ENCODE results near the gene PPOX. TPM values are rescaled to one million over a fixed set of nuclear protein-coding genes. Genes with fewer than 3 reads are reported as not detected.

Gene PPOX
- total RNA-seq, 1 experiment from 2014 or later: 24.2 TPM

DNA sequence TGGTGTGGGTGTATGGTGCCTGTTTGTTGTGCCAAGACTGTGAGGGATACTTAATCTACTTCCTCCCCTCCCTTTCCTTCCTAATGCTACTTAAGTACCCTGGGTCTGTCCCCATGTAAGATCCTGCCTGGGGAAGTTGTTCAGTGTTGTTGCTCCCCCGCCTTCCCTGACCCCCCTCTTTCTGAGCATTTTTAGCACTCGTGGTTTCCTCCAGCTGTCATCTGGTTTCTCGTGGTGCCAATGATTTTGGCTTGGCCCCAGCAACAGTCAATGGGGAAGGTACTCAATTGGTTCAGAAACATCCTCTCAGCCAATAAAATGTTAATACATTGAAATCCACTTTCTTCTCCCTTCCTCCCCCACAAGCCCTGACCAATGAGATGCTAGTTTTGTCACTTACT, 19.1 kb downstream of the PPOX start (continued):
- TF ChIP-seq, protein P1, sequence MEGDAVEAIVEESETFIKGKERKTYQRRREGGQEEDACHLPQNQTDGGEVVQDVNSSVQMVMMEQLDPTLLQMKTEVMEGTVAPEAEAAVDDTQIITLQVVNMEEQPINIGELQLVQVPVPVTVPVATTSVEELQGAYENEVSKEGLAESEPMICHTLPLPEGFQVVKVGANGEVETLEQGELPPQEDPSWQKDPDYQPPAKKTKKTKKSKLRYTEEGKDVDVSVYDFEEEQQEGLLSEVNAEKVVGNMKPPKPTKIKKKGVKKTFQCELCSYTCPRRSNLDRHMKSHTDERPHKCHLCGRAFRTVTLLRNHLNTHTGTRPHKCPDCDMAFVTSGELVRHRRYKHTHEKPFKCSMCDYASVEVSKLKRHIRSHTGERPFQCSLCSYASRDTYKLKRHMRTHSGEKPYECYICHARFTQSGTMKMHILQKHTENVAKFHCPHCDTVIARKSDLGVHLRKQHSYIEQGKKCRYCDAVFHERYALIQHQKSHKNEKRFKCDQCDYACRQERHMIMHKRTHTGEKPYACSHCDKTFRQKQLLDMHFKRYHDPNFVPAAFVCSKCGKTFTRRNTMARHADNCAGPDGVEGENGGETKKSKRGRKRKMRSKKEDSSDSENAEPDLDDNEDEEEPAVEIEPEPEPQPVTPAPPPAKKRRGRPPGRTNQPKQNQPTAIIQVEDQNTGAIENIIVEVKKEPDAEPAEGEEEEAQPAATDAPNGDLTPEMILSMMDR (IDR thresholded peaks at IDR 0.05 in 2 of 3, conservative IDR thresholded peaks at IDR 0.05 in 1 of 3; ENCODE audit: borderline replicate concordance in 1 of 3, insufficient read depth in 1 of 3, low read depth in 2 of 3, low read length in 2 of 3): no peak

DNA sequence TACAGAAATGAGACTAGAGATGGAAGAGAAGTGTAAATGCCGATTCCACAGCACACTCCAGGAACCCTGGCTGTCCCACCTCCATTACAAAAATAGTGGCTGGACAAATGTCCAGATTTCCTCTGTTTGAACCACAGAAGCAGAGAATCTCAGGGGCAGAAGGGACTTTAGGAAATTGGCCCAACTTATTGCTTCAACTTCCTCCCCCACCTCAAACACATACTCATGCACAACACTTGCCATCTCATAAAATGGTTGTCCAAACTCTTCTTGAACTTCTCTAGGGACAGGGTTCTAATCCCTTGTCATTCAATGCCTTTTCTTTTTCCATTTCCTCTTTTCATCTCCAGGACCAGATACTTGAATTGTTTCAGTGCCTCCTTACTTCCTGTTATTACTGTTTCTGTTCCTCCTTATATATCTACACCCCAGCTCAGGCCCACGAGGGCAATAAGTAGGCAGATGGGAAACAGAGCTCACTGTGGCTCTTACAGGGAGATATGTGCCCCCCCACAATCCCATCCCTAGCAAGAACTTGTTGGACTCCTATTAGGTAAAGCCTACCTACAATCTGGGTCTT, 19.6 kb downstream of the PPOX start:
- no peaks in the 10 kb centered on the region for H3K36me3 ChIP-seq (ENCODE audit: control insufficient read depth in 1 of 2, insufficient read depth in 2 of 2, low read length in 2 of 2)
- POLR2A ChIA-PET: interaction anchor here (1.0 kb wide), 1 partner anchor 16 kb away, joined by 3 read pairs; the partner anchor contains the start of gene NDUFS2
- H3K9me3 ChIP-seq (ENCODE audit: control insufficient read depth in 1 of 2, insufficient read depth in 1 of 2, low read depth in 1 of 2, low read length in 2 of 2): no peaks in the 10 kb centered on the region
- H3K4me3 ChIP-seq (replicated peaks in 1 of 2; ENCODE audit: low read depth in 1 of 2, low read length in 2 of 2): no peak overlapping the region
- H3K27ac ChIP-seq (ENCODE audit: low read depth, low read length): no peak overlapping the region
- H3K4me1 ChIP-seq (ENCODE audit: control insufficient read depth in 1 of 2, insufficient read depth in 2 of 2, low read length in 2 of 2): peaks cover 12 to 24% of the 10 kb centered on the region in 2 experiments
- intact Hi-C loops (cut with micrococcal nuclease): no loop called here
- H4K20me1 ChIP-seq (ENCODE audit: insufficient read depth): no peaks in the 10 kb centered on the region
- ATAC-seq (no peak), DNase-seq (ENCODE audit: low read depth, low spot score) (no peak)
- no peaks in the 10 kb centered on the region for H3K79me2 ChIP-seq (ENCODE audit: insufficient read depth, low read length)
- H3K4me2 ChIP-seq (ENCODE audit: low read length): no peak overlapping the region
- CTCF ChIA-PET: interaction anchor here (1.2 kb wide), 1 partner anchor 21 kb away, joined by 3 read pairs; no protein-coding TSS in a partner anchor
- H3K27me3 ChIP-seq (ENCODE audit: insufficient read depth, low read length): no peaks in the 10 kb centered on the region
- BruUV-seq (replicated peaks): no TSS peak
- no peaks in the 10 kb centered on the region for H3K9me2 ChIP-seq (ENCODE audit: insufficient read depth)
- RAD21 ChIA-PET (ENCODE audit: low non-redundant PET in 1 of 2, low total read pairs in 2 of 2, uncharacterized antibody in 2 of 2, unreplicated experiment in 2 of 2): no interaction called here
- TF ChIP-seq, protein P2, sequence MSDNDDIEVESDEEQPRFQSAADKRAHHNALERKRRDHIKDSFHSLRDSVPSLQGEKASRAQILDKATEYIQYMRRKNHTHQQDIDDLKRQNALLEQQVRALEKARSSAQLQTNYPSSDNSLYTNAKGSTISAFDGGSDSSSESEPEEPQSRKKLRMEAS (IDR thresholded peaks at IDR 0.05): no peak
- TF ChIP-seq, protein P1 (IDR thresholded peaks at IDR 0.05 in 2 of 3, conservative IDR thresholded peaks at IDR 0.05 in 1 of 3; ENCODE audit: borderline replicate concordance in 1 of 3, insufficient read depth in 1 of 3, low read depth in 2 of 3, low read length in 2 of 3): no peak
- TF ChIP-seq SIN3A (IDR thresholded peaks at IDR 0.05; ENCODE audit: low read depth): no peak
- TF ChIP-seq EGR1 (IDR thresholded peaks at IDR 0.05; ENCODE audit: low read depth): no peak
- TF ChIP-seq, protein P3, sequence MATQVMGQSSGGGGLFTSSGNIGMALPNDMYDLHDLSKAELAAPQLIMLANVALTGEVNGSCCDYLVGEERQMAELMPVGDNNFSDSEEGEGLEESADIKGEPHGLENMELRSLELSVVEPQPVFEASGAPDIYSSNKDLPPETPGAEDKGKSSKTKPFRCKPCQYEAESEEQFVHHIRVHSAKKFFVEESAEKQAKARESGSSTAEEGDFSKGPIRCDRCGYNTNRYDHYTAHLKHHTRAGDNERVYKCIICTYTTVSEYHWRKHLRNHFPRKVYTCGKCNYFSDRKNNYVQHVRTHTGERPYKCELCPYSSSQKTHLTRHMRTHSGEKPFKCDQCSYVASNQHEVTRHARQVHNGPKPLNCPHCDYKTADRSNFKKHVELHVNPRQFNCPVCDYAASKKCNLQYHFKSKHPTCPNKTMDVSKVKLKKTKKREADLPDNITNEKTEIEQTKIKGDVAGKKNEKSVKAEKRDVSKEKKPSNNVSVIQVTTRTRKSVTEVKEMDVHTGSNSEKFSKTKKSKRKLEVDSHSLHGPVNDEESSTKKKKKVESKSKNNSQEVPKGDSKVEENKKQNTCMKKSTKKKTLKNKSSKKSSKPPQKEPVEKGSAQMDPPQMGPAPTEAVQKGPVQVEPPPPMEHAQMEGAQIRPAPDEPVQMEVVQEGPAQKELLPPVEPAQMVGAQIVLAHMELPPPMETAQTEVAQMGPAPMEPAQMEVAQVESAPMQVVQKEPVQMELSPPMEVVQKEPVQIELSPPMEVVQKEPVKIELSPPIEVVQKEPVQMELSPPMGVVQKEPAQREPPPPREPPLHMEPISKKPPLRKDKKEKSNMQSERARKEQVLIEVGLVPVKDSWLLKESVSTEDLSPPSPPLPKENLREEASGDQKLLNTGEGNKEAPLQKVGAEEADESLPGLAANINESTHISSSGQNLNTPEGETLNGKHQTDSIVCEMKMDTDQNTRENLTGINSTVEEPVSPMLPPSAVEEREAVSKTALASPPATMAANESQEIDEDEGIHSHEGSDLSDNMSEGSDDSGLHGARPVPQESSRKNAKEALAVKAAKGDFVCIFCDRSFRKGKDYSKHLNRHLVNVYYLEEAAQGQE (IDR thresholded peaks at IDR 0.05; ENCODE audit: low read depth): no peak
- TF ChIP-seq, protein P4, sequence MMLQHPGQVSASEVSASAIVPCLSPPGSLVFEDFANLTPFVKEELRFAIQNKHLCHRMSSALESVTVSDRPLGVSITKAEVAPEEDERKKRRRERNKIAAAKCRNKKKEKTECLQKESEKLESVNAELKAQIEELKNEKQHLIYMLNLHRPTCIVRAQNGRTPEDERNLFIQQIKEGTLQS (IDR thresholded peaks at IDR 0.05): no peak
- no peak for TF ChIP-seq TCF7L2 (IDR thresholded peaks at IDR 0.05; ENCODE audit: borderline replicate concordance, extremely low read depth, insufficient read depth, insufficient read length)
- TF ChIP-seq CBX3 (IDR thresholded peaks at IDR 0.05; ENCODE audit: low read depth): no peak
- TF ChIP-seq EZH2phosphoT487 (IDR thresholded peaks at IDR 0.05; ENCODE audit: borderline replicate concordance): no peak
- no peak for TF ChIP-seq ELF1 (IDR thresholded peaks at IDR 0.05; ENCODE audit: borderline replicate concordance, low read depth)
- TF ChIP-seq FOSL1 (IDR thresholded peaks at IDR 0.05; ENCODE audit: low read depth): no peak
- TF ChIP-seq POLR2AphosphoS5 (IDR thresholded peaks at IDR 0.05; ENCODE audit: low read depth, low read length): no peak
- TF ChIP-seq YY1 (IDR thresholded peaks at IDR 0.05; ENCODE audit: extremely low read depth, insufficient replicate concordance, low read depth, low read length): no peak
- TF ChIP-seq RAD21 (IDR thresholded peaks at IDR 0.05; ENCODE audit: low read depth): no peak
- TF ChIP-seq SP1 (IDR thresholded peaks at IDR 0.05; ENCODE audit: low read depth): no peak
- TF ChIP-seq POLR2A (IDR thresholded peaks at IDR 0.05; ENCODE audit: borderline replicate concordance, extremely low read depth, insufficient read depth, insufficient read length): no peak
- no peak for TF ChIP-seq EZH2 (IDR thresholded peaks at IDR 0.05)
- no peak overlapping the region for H2AFZ ChIP-seq (ENCODE audit: low read depth, low read length, poor library complexity, severe bottlenecking)
- no peak overlapping the region for H3K9ac ChIP-seq (ENCODE audit: low read length)
